Muscle of leg (tissue), 11 donors: ENCODE measurements around the gene FKBP1B. TPM values are rescaled to one million over a fixed set of nuclear protein-coding genes. Genes with fewer than 3 reads are reported as not detected.

Experiments used
- DNase-seq: peaks from one replicate; pipeline ENCODE4 v3.0.0; 2013
- H3K27ac ChIP-seq: one replicate; pipeline ENCODE4 v1.5.1; 2013; ENCODE audit warnings: mild to moderate bottlenecking, low read length, control low read depth
- H3K27me3 ChIP-seq: one replicate; pipeline ENCODE4 v1.6.1; 2013; ENCODE audit warnings: low read length; ENCODE audit not compliant: control insufficient read depth, insufficient read depth
- H3K36me3 ChIP-seq: one replicate; pipeline ENCODE4 v1.6.1; 2013; ENCODE audit warnings: low read length; ENCODE audit not compliant: control insufficient read depth, insufficient read depth
- H3K4me1 ChIP-seq: one replicate; pipeline ENCODE4 v1.6.1; 2013; ENCODE audit warnings: low read length; ENCODE audit not compliant: control insufficient read depth, insufficient read depth
- H3K4me3 ChIP-seq: one replicate; pipeline ENCODE4 v1.5.1; 2013; ENCODE audit warnings: low read length, control low read depth
- H3K9me3 ChIP-seq: replicated peaks from 2 replicates; pipeline ENCODE4 v1.6.1; 2013; ENCODE audit warnings: low read depth, low read length; ENCODE audit not compliant: control insufficient read depth
- WGBS: methylation state at CpG from one replicate; pipeline ENCODE4 v1.1.5; 2013; ENCODE audit warnings: missing lambda C conversion rate; ENCODE audit not compliant: insufficient coverage; 5-methylcytosine and 5-hydroxymethylcytosine counted together
- polyA plus RNA-seq, 8 donors: library from polyadenylated mRNA; unstranded; fragments of 120-200 nt; gene quantifications; one replicate each; pipeline versions ENCODE4 v1.2.1 to v1.2.3, GENCODE V29; 2013; ENCODE audit warnings: inconsistent platforms in 1 of 8, low replicate concordance in 1 of 8; ENCODE audit not compliant: insufficient read length in 8 of 8, insufficient read depth in 1 of 8
- total RNA-seq: library from RNA; stranded (reverse); fragments of 120-200 nt; gene quantifications from one replicate; pipeline ENCODE4 v1.2.4, GENCODE V29; 2013

Gene FKBP1B
- total and polyA plus RNA-seq, 9 donors = 2.1 to 4.5 (median 3.2) TPM

DNA sequence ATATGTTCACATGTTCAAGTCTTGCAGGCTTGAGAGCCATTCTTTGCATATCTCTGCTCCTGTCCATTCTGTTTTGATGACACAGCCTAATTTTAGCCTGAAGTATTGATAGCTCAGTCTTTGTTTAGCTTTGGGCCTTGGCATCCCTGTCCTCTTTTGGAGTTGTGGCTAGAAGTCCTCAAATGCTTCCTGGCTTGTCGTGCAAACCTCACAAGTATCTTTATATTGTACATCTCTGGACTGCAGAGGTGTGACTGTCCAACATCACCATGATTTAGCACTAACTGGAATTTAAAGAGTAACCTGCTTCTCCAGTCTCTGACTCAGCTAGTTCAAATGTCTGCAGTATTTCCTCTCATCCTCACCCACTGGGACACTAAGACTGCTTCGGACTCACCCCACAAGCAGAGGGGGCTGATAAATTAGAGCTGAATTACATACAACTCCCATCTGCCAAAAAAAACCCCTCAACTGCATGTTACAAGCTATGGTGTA lies 61.9 kb downstream of the FKBP1B start:
- no peaks in the 10 kb centered on the region for H3K27me3 ChIP-seq
- peak; percentile 59 for DNase-seq
- peaks cover 6% of the 10 kb centered on the region for H3K4me1 ChIP-seq
- peaks cover 9% of the 10 kb centered on the region for H3K36me3 ChIP-seq
- H3K4me3 ChIP-seq = no peak overlapping the region
- no peak overlapping the region for H3K27ac ChIP-seq
- peaks cover 7% of the 10 kb centered on the region for H3K9me3 ChIP-seq
- WGBS = no CpG with 5 or more reads among the region's 2 CpGs

Other genes with a start within 250 kb of the FKBP1B start
- gene ATAD2B, start 122.6 kb upstream of the FKBP1B start, total RNA-seq = 17.6 TPM
- gene ATAD2B, start 122.6 kb upstream of the FKBP1B start, polyA plus RNA-seq = 10 to 100 TPM; 10.2 to 14.5 (median 11.5) TPM
- gene UBXN2A, start 109.3 kb upstream of the FKBP1B start, total RNA-seq = 22.7 TPM
- 10 to 100 TPM; 13.8 to 23.9 (median 18.7) TPM for gene UBXN2A, start 109.3 kb upstream of the FKBP1B start, polyA plus RNA-seq
- gene MFSD2B, start 39.7 kb upstream of the FKBP1B start, total RNA-seq = 0.18 TPM
- 1 to 10 TPM; 1.4 to 3.5 (median 2.3) TPM for gene MFSD2B, start 39.7 kb upstream of the FKBP1B start, polyA plus RNA-seq
- 11.3 TPM for gene WDCP, start 2.4 kb upstream of the FKBP1B start, total RNA-seq
- 10 to 100 TPM in 3 of 8 donors, 1 to 10 TPM in 5; 7.9 to 10.8 (median 9.7) TPM for gene WDCP, start 2.4 kb upstream of the FKBP1B start, polyA plus RNA-seq
- 131 TPM for gene SF3B6, start 26.6 kb downstream of the FKBP1B start, total RNA-seq
- 100 to 1,000 TPM in 1 of 8 donors, 10 to 100 TPM in 7; 80.5 to 106 (median 86.3) TPM for gene SF3B6, start 26.6 kb downstream of the FKBP1B start, polyA plus RNA-seq
- 35.5 TPM for gene TP53I3, start 35.1 kb downstream of the FKBP1B start, total RNA-seq
- 10 to 100 TPM; 30.9 to 48.3 (median 34.5) TPM for gene TP53I3, start 35.1 kb downstream of the FKBP1B start, polyA plus RNA-seq
- 1.8 TPM for gene PFN4, start 73.6 kb downstream of the FKBP1B start, total RNA-seq
- gene PFN4, start 73.6 kb downstream of the FKBP1B start, polyA plus RNA-seq = 1 to 10 TPM; 1.3 to 2.2 (median 1.7) TPM
- 31.5 TPM for gene FAM228B, start 73.7 kb downstream of the FKBP1B start, total RNA-seq
- 10 to 100 TPM; 11.2 to 17.3 (median 14.7) TPM for gene FAM228B, start 73.7 kb downstream of the FKBP1B start, polyA plus RNA-seq
- 0.22 TPM for gene FAM228A, start 125.3 kb downstream of the FKBP1B start, total RNA-seq
- 1 to 10 TPM in 1 of 8 donors, under 1 TPM in 6, not detected in 1; 0.13 to 1.0 (median 0.47) TPM for gene FAM228A, start 125.3 kb downstream of the FKBP1B start, polyA plus RNA-seq